ENCODE data around the gene PANX3. TPM values are rescaled to one million over a fixed set of nuclear protein-coding genes. Genes with fewer than 3 reads are reported as not detected.

PANX3 gene
- polyA plus RNA-seq, 1 donor from 2014 or later = not detected

DNA sequence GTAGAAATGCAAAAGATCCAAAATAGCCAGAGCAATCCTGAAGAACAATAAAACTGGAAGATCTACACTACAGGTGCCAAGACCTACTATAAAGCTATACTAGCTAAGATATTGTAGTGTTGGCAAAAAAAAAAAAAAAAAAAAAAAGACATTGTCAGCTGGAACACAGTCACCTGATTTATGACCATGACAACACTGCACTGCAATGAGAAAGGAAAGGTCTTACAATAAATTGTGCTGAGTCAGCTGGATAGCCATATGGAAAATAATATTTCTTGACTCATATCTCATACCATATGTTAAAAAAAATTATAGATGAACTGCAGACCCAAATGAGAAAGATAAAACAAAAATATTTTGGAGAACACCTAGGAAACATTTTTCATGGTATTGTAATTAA lies 3.1 kb upstream of the PANX3 start:
- H3K36me3 ChIP-seq (ENCODE audit: insufficient read depth, low read length) = no peaks in the 10 kb centered on the region
- H3F3A ChIP-seq (ENCODE audit: insufficient read depth, low read length, poor library complexity, severe bottlenecking) = no peaks in the 10 kb centered on the region
- H4K20me1 ChIP-seq (ENCODE audit: insufficient read depth) = no peaks in the 10 kb centered on the region
- no peak overlapping the region for H3K9ac ChIP-seq (ENCODE audit: low read length)
- no peak overlapping the region for H3K4me2 ChIP-seq (ENCODE audit: low read length)
- H3K27me3 ChIP-seq (ENCODE audit: insufficient read depth, low read depth, low read length) = no peaks in the 10 kb centered on the region
- no peaks in the 10 kb centered on the region for H3K79me2 ChIP-seq (replicated peaks; ENCODE audit: insufficient read depth, low read length)
- no peaks in the 10 kb centered on the region for H3K9me2 ChIP-seq (ENCODE audit: insufficient read depth, low read length)
- no peaks in the 10 kb centered on the region for H3K9me3 ChIP-seq (ENCODE audit: low read length)
- H3K4me3 ChIP-seq (ENCODE audit: low read length) = no peak overlapping the region
- no peak overlapping the region for H3K27ac ChIP-seq (ENCODE audit: low read length)
- TF ChIP-seq POLR2AphosphoS5 (IDR thresholded peaks at IDR 0.05) = no peak
- TF ChIP-seq EP300 (conservative IDR thresholded peaks at IDR 0.05; ENCODE audit: poor library complexity, severe bottlenecking) = no peak
- TF ChIP-seq EZH2 (IDR thresholded peaks at IDR 0.05; ENCODE audit: borderline replicate concordance, insufficient read depth, low read length, poor library complexity, severe bottlenecking) = no peak
- TF ChIP-seq SMC3 (conservative IDR thresholded peaks at IDR 0.05; ENCODE audit: poor library complexity) = no peak
- no peak overlapping the region for H2AFZ ChIP-seq (ENCODE audit: low read depth, low read length)

DNA sequence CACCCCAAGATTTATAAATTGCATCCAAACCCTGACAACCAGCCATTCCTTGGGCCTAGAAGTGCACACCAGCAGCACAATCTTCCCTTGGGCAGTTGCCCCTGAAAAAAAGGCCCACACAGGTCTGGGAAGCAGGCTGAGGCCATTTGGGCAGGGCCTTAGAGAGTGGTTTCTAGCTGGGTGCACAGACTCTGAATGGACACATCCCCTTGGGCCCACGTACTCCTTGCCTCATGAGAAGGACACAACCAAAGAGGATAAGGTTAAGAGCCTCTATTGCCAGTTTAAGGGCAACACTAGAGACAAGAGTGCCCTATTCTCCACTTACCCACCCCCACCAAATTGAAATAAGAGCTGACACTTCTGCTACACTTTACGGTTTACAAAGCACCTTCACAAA lies 933 bp upstream of the PANX3 start:
- Histone ChIP-seq H3K27me3 (ENCODE audit: insufficient read depth, low read depth, low read length) (no peaks in the 10 kb centered on the region), H3K36me3 (ENCODE audit: insufficient read depth, low read length) (no peaks in the 10 kb centered on the region), H3K9ac (ENCODE audit: low read length) (no peak overlapping the region), H4K20me1 (ENCODE audit: insufficient read depth) (no peaks in the 10 kb centered on the region), H3K79me2 (replicated peaks; ENCODE audit: insufficient read depth, low read length) (no peaks in the 10 kb centered on the region), H3K27ac (ENCODE audit: low read length) (no peak overlapping the region), H3K4me2 (ENCODE audit: low read length) (no peak overlapping the region), H3K9me3 (ENCODE audit: low read length) (no peaks in the 10 kb centered on the region), H3K4me3 (ENCODE audit: low read length) (no peak overlapping the region), H2AFZ (ENCODE audit: low read depth, low read length) (no peak overlapping the region), H3F3A (ENCODE audit: insufficient read depth, low read length, poor library complexity, severe bottlenecking) (no peaks in the 10 kb centered on the region), H3K9me2 (ENCODE audit: insufficient read depth, low read length) (no peaks in the 10 kb centered on the region)
- TF ChIP-seq, protein P1, sequence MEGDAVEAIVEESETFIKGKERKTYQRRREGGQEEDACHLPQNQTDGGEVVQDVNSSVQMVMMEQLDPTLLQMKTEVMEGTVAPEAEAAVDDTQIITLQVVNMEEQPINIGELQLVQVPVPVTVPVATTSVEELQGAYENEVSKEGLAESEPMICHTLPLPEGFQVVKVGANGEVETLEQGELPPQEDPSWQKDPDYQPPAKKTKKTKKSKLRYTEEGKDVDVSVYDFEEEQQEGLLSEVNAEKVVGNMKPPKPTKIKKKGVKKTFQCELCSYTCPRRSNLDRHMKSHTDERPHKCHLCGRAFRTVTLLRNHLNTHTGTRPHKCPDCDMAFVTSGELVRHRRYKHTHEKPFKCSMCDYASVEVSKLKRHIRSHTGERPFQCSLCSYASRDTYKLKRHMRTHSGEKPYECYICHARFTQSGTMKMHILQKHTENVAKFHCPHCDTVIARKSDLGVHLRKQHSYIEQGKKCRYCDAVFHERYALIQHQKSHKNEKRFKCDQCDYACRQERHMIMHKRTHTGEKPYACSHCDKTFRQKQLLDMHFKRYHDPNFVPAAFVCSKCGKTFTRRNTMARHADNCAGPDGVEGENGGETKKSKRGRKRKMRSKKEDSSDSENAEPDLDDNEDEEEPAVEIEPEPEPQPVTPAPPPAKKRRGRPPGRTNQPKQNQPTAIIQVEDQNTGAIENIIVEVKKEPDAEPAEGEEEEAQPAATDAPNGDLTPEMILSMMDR (IDR thresholded peaks at IDR 0.05; ENCODE audit: poor library complexity, severe bottlenecking) = no peak
- TF ChIP-seq POLR2AphosphoS5 (IDR thresholded peaks at IDR 0.05) (no peak), MXI1 (conservative IDR thresholded peaks at IDR 0.05; ENCODE audit: poor library complexity, severe bottlenecking) (no peak), TAF1 (IDR thresholded peaks at IDR 0.05; ENCODE audit: low read depth) (no peak)
- TF ChIP-seq, protein P2, sequence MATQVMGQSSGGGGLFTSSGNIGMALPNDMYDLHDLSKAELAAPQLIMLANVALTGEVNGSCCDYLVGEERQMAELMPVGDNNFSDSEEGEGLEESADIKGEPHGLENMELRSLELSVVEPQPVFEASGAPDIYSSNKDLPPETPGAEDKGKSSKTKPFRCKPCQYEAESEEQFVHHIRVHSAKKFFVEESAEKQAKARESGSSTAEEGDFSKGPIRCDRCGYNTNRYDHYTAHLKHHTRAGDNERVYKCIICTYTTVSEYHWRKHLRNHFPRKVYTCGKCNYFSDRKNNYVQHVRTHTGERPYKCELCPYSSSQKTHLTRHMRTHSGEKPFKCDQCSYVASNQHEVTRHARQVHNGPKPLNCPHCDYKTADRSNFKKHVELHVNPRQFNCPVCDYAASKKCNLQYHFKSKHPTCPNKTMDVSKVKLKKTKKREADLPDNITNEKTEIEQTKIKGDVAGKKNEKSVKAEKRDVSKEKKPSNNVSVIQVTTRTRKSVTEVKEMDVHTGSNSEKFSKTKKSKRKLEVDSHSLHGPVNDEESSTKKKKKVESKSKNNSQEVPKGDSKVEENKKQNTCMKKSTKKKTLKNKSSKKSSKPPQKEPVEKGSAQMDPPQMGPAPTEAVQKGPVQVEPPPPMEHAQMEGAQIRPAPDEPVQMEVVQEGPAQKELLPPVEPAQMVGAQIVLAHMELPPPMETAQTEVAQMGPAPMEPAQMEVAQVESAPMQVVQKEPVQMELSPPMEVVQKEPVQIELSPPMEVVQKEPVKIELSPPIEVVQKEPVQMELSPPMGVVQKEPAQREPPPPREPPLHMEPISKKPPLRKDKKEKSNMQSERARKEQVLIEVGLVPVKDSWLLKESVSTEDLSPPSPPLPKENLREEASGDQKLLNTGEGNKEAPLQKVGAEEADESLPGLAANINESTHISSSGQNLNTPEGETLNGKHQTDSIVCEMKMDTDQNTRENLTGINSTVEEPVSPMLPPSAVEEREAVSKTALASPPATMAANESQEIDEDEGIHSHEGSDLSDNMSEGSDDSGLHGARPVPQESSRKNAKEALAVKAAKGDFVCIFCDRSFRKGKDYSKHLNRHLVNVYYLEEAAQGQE (IDR thresholded peaks at IDR 0.05; ENCODE audit: borderline replicate concordance) = no peak

DNA sequence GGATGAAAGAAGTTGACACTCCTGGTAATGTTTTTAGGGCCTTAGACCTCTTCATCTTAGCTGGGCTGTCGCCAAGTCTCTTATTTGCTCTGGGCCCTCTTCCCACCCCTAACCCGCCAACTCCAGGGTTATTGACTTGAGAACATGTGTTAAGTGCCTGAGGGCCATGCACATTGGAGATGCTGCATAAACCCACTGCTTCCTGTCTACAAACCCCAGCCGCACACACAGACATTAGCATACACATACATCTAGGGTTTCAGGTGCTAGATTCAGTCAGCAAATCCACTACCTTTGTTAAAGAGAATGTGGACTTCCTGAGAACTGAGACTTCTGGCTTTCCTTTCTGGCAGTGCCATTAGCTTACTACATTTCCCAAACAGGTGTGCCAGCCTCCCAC lies 817 bp downstream of the PANX3 start:
- TF ChIP-seq POLR2AphosphoS5 (IDR thresholded peaks at IDR 0.05) (no peak), RAD21 (conservative IDR thresholded peaks at IDR 0.05) (no peak), TAF1 (IDR thresholded peaks at IDR 0.05; ENCODE audit: low read depth) (no peak), EP300 (conservative IDR thresholded peaks at IDR 0.05; ENCODE audit: poor library complexity, severe bottlenecking) (no peak), SMC3 (conservative IDR thresholded peaks at IDR 0.05; ENCODE audit: poor library complexity) (no peak), MXI1 (conservative IDR thresholded peaks at IDR 0.05; ENCODE audit: poor library complexity, severe bottlenecking) (no peak), EZH2 (IDR thresholded peaks at IDR 0.05; ENCODE audit: borderline replicate concordance, insufficient read depth, low read length, poor library complexity, severe bottlenecking) (no peak)
- TF ChIP-seq, protein P1 (IDR thresholded peaks at IDR 0.05; ENCODE audit: poor library complexity, severe bottlenecking) = no peak
- TF ChIP-seq, protein P2 (IDR thresholded peaks at IDR 0.05; ENCODE audit: borderline replicate concordance) = no peak

More for the DNA sequence above, 817 bp downstream of the PANX3 start:
- no peak overlapping the region for H3K9ac ChIP-seq (ENCODE audit: low read length)
- H3K27me3 ChIP-seq (ENCODE audit: insufficient read depth, low read depth, low read length) = no peaks in the 10 kb centered on the region
- no peaks in the 10 kb centered on the region for H3K9me3 ChIP-seq (ENCODE audit: low read length)
- no peak overlapping the region for H3K4me3 ChIP-seq (ENCODE audit: low read length)
- no peaks in the 10 kb centered on the region for H3K79me2 ChIP-seq (replicated peaks; ENCODE audit: insufficient read depth, low read length)
- H2AFZ ChIP-seq (ENCODE audit: low read depth, low read length) = no peak overlapping the region
- H3F3A ChIP-seq (ENCODE audit: insufficient read depth, low read length, poor library complexity, severe bottlenecking) = no peaks in the 10 kb centered on the region
- no peaks in the 10 kb centered on the region for H3K9me2 ChIP-seq (ENCODE audit: insufficient read depth, low read length)
- no peaks in the 10 kb centered on the region for H3K36me3 ChIP-seq (ENCODE audit: insufficient read depth, low read length)
- no peak overlapping the region for H3K4me2 ChIP-seq (ENCODE audit: low read length)
- no peak overlapping the region for H3K27ac ChIP-seq (ENCODE audit: low read length)
- H4K20me1 ChIP-seq (ENCODE audit: insufficient read depth) = no peaks in the 10 kb centered on the region

Measured in neural cell (in vitro differentiated cells).